H9 (cell line): Measurements from ENCODE around the gene OR51B6. TPM values are rescaled to one million over a fixed set of nuclear protein-coding genes. Genes with fewer than 3 reads are reported as not detected.

ENCODE experiments used
- DNase-seq: peaks from one replicate; pipeline ENCODE4 v3.0.0-alpha.2; 2017
- H2AFZ ChIP-seq: one replicate; pipeline ENCODE4 v1.6.1; 2013; ENCODE audit warnings: mild to moderate bottlenecking, low read length, control low read depth, moderate library complexity
- H2AK5ac ChIP-seq: 2 replicates; pipeline ENCODE4 v1.6.1; 2013; ENCODE audit warnings: low read length, control low read depth, mixed read lengths; ENCODE audit not compliant: insufficient read length
- H2BK120ac ChIP-seq: one replicate; pipeline ENCODE4 v1.6.1; 2013; ENCODE audit warnings: low read depth, mild to moderate bottlenecking, low read length, control low read depth, inconsistent platforms; ENCODE audit not compliant: poor library complexity, severe bottlenecking
- H2BK12ac ChIP-seq: 2 replicates; pipeline ENCODE4 v1.6.1; 2013; ENCODE audit warnings: low read length, control low read depth, mixed read lengths, low read depth; ENCODE audit not compliant: insufficient read length
- H2BK15ac ChIP-seq: 2 replicates; pipeline ENCODE4 v1.6.1; 2013; ENCODE audit warnings: low read depth, low read length, control low read depth
- H2BK20ac ChIP-seq: one replicate; pipeline ENCODE4 v1.6.1; 2013; ENCODE audit warnings: low read depth, mild to moderate bottlenecking, low read length, control low read depth, inconsistent platforms; ENCODE audit not compliant: poor library complexity, severe bottlenecking
- H2BK5ac ChIP-seq: 2 replicates; pipeline ENCODE4 v1.6.1; 2013; ENCODE audit warnings: low read length, control low read depth, mixed read lengths; ENCODE audit not compliant: insufficient read length
- H3K14ac ChIP-seq: 2 replicates; pipeline ENCODE4 v1.6.1; 2013; ENCODE audit warnings: low read length, control low read depth; ENCODE audit not compliant: insufficient read depth
- H3K18ac ChIP-seq: 2 replicates; pipeline ENCODE4 v1.6.1; 2013; ENCODE audit warnings: low read depth, mild to moderate bottlenecking, mixed read lengths, low read length, control low read depth; ENCODE audit not compliant: insufficient read length
- H3K23ac ChIP-seq: 2 replicates; pipeline ENCODE4 v1.6.1; 2013; ENCODE audit warnings: low read length, control low read depth, mixed read lengths, low read depth; ENCODE audit not compliant: insufficient read length
- H3K23me2 ChIP-seq: 2 replicates; pipeline ENCODE4 v1.6.1; 2013; ENCODE audit warnings: low read depth, mild to moderate bottlenecking, mixed read lengths, low read length, control low read depth; ENCODE audit not compliant: insufficient read length, poor library complexity, severe bottlenecking
- H3K27ac ChIP-seq: 2 replicates; pipeline ENCODE4 v1.5.1; 2013; ENCODE audit warnings: low read length, control low read depth, mixed read lengths, low read depth; ENCODE audit not compliant: insufficient read length
- H3K27me3 ChIP-seq: 2 replicates; pipeline ENCODE4 v1.6.1; 2013; ENCODE audit warnings: low read length, control low read depth, inconsistent platforms; ENCODE audit not compliant: insufficient read depth
- H3K4ac ChIP-seq: 2 replicates; pipeline ENCODE4 v1.6.1; 2013; ENCODE audit warnings: low read depth, mild to moderate bottlenecking, control low read depth, inconsistent platforms, low read length, moderate library complexity
- H3K4me1 ChIP-seq: 2 replicates; pipeline ENCODE4 v1.6.1; 2013; ENCODE audit warnings: low read length, control low read depth, inconsistent platforms; ENCODE audit not compliant: insufficient read depth
- H3K4me2 ChIP-seq: 2 replicates; pipeline ENCODE4 v1.6.1; 2013; ENCODE audit warnings: low read length, control low read depth, mixed read lengths; ENCODE audit not compliant: insufficient read length, insufficient read depth
- H3K56ac ChIP-seq: 2 replicates; pipeline ENCODE4 v1.6.1; 2013; ENCODE audit warnings: low read depth, mild to moderate bottlenecking, mixed read lengths, low read length, control low read depth; ENCODE audit not compliant: insufficient read length
- H3K79me1 ChIP-seq: 2 replicates; pipeline ENCODE4 v1.6.1; 2013; ENCODE audit warnings: low read depth, mild to moderate bottlenecking, moderate library complexity, low read length, control low read depth, inconsistent platforms; ENCODE audit not compliant: insufficient read depth, poor library complexity, severe bottlenecking
- H3K79me2 ChIP-seq: 2 replicates; pipeline ENCODE4 v1.6.1; 2013; ENCODE audit warnings: low read length, control low read depth, inconsistent platforms; ENCODE audit not compliant: insufficient read depth
- H3K9ac ChIP-seq: 2 replicates; pipeline ENCODE4 v1.6.1; 2013; ENCODE audit warnings: low read length, control low read depth, mixed read lengths; ENCODE audit not compliant: insufficient read length; ENCODE audit errors: extremely low read depth
- H3K9me3 ChIP-seq: one replicate; pipeline ENCODE4 v1.6.1; 2013; ENCODE audit warnings: low read depth, low read length, inconsistent platforms; ENCODE audit not compliant: control insufficient read depth
- H3T11ph ChIP-seq: one replicate; pipeline ENCODE4 v1.6.1; 2013; ENCODE audit warnings: mild to moderate bottlenecking, low read length, control low read depth, inconsistent platforms
- H4K20me1 ChIP-seq: one replicate; pipeline ENCODE4 v1.6.1; 2013; ENCODE audit not compliant: control insufficient read depth, insufficient read length, insufficient read depth
- H4K5ac ChIP-seq: 2 replicates; pipeline ENCODE4 v1.6.1; 2013; ENCODE audit warnings: low read depth, mild to moderate bottlenecking, mixed read lengths, low read length, control low read depth; ENCODE audit not compliant: insufficient read length
- H4K8ac ChIP-seq: replicated peaks from 2 replicates; pipeline ENCODE4 v1.6.1; 2013; ENCODE audit warnings: low read length, control low read depth, mixed read lengths, low read depth; ENCODE audit not compliant: insufficient read length
- H4K91ac ChIP-seq: 2 replicates; pipeline ENCODE4 v1.6.1; 2013; ENCODE audit warnings: low read depth, mild to moderate bottlenecking, moderate library complexity, mixed read lengths, low read length, control low read depth; ENCODE audit not compliant: insufficient read length
- H3K27ac Mint-ChIP-seq, 3 experiments: 2 replicates in 2 of 3; 3 replicates in 1 of 3; pipeline ENCODE4 v1.8.0; 2020 to 2021; ENCODE audit warnings: mixed read lengths in 3 of 3, mild to moderate bottlenecking in 1 of 3, moderate library complexity in 1 of 3
- H3K27me3 Mint-ChIP-seq: 2 replicates; pipeline ENCODE4 v1.8.0; 2021; ENCODE audit warnings: low read depth, mild to moderate bottlenecking, moderate library complexity, mixed read lengths
- H3K36me3 Mint-ChIP-seq, 3 experiments: 2 replicates in 2 of 3; 3 replicates in 1 of 3; pipeline ENCODE4 v1.8.0; 2020 to 2021; ENCODE audit warnings: low read depth in 3 of 3, mixed read lengths in 3 of 3; ENCODE audit not compliant: insufficient read depth in 1 of 3
- H3K4me1 Mint-ChIP-seq, 2 experiments: 2 replicates each; pipeline ENCODE4 v1.8.0; 2020; ENCODE audit warnings: mixed read lengths in 2 of 2
- H3K4me3 Mint-ChIP-seq, 2 experiments: 2 replicates in 1 of 2; 3 replicates in 1 of 2; pipeline ENCODE4 v1.8.0; 2020 to 2021; ENCODE audit warnings: mild to moderate bottlenecking in 2 of 2, mixed read lengths in 2 of 2, moderate library complexity in 1 of 2
- H3K9me3 Mint-ChIP-seq, 2 experiments: 2 replicates in 1 of 2; 3 replicates in 1 of 2; pipeline ENCODE4 v1.8.0; 2020; ENCODE audit warnings: mild to moderate bottlenecking in 2 of 2, mixed read lengths in 2 of 2, moderate library complexity in 1 of 2
- CTCF ChIP-seq: fragments of 200-600 bp; sonication (generic); conservative IDR thresholded peaks from 3 replicates; pipeline ENCODE4 v1.8.0; 2021; ENCODE audit warnings: antibody characterized with exemption, mild to moderate bottlenecking
- WGBS: extraction: QIAGEN DNeasy Blood & Tissue Kit; methylation state at CpG from one replicate; pipeline ENCODE4 v1.1.7; 2013; ENCODE audit warnings: missing lambda C conversion rate, low lambda C conversion rate, mixed read lengths; ENCODE audit not compliant: insufficient read length; ENCODE audit errors: extremely low coverage; 5-methylcytosine and 5-hydroxymethylcytosine counted together
- total RNA-seq: library from RNA; stranded (reverse); gene quantifications from 2 replicates; pipeline ENCODE4 v1.2.1, GENCODE V29; 2021

OR51B6 gene
- total RNA-seq, 1 experiment from 2014 or later = not detected

GRCh38 chr11:5307256-5308019 is 43.9 kb upstream of the OR51B6 start:
- Histone ChIP-seq H2AFZ (no peak overlapping the region), H3K18ac (no peak overlapping the region), H2BK20ac (no peak overlapping the region), H3K79me1 (no peaks in the 10 kb centered on the region), H4K20me1 (no peaks in the 10 kb centered on the region), H3K23me2 (no peaks in the 10 kb centered on the region), H3K4ac (no peak overlapping the region), H4K8ac (no peak overlapping the region), H2AK5ac (no peak overlapping the region), H3K27ac (no peak overlapping the region), H3T11ph (no peak overlapping the region), H4K91ac (no peak overlapping the region), H2BK5ac (no peak overlapping the region), H3K23ac (no peak overlapping the region), H2BK120ac (no peak overlapping the region), H3K79me2 (no peaks in the 10 kb centered on the region), H3K14ac (no peak overlapping the region), H3K27me3 (no peaks in the 10 kb centered on the region), H3K4me2 (no peak overlapping the region), H3K56ac (no peak overlapping the region), H3K9ac (no peak overlapping the region), H2BK12ac (no peak overlapping the region), H4K5ac (no peak overlapping the region), H3K4me1 (no peaks in the 10 kb centered on the region), H2BK15ac (no peak overlapping the region), H3K9me3 (no peaks in the 10 kb centered on the region)
- Mint-ChIP-seq H3K27ac (no peak overlapping the region), H3K4me1 (no peaks in the 10 kb centered on the region), H3K4me3 (no peak overlapping the region), H3K36me3 (no peaks in the 10 kb centered on the region), H3K9me3 (no peaks in the 10 kb centered on the region), H3K27me3 (no peaks in the 10 kb centered on the region)
- TF ChIP-seq CTCF = no peak
- WGBS = no CpG with 5 or more reads among the region's 2 CpGs
- no peak for DNase-seq
